Neuronal stem cell (in vitro differentiated cells): ENCODE results near the gene NRXN3.

Source experiments
- DNase-seq: peaks from one replicate; pipeline ENCODE4 v3.0.0-alpha.2; 2013; ENCODE audit warnings: low spot score
- H2AFZ ChIP-seq: one replicate; pipeline ENCODE4 v1.6.1; 2013; ENCODE audit warnings: mild to moderate bottlenecking, low read length, inconsistent platforms
- H2AK5ac ChIP-seq: 2 replicates; pipeline ENCODE4 v1.6.1; 2013; ENCODE audit warnings: low read depth, mild to moderate bottlenecking, inconsistent platforms, low read length, moderate library complexity, mixed read lengths
- H2BK120ac ChIP-seq: 2 replicates; pipeline ENCODE4 v1.6.1; 2013; ENCODE audit warnings: low read depth, mild to moderate bottlenecking, inconsistent platforms, low read length, moderate library complexity, mixed read lengths
- H2BK12ac ChIP-seq: one replicate; pipeline ENCODE4 v1.6.1; 2013; ENCODE audit warnings: low read length, inconsistent platforms
- H2BK15ac ChIP-seq: 2 replicates; pipeline ENCODE4 v1.6.1; 2013; ENCODE audit warnings: mild to moderate bottlenecking, low read length, inconsistent platforms, mixed read lengths
- H2BK5ac ChIP-seq: one replicate; pipeline ENCODE4 v1.6.1; 2013; ENCODE audit warnings: inconsistent platforms, mild to moderate bottlenecking, low read length, moderate library complexity
- H3K14ac ChIP-seq: one replicate; pipeline ENCODE4 v1.6.1; 2013; ENCODE audit warnings: low read length, inconsistent platforms
- H3K18ac ChIP-seq: 2 replicates; pipeline ENCODE4 v1.6.1; 2013; ENCODE audit warnings: low read length, inconsistent platforms
- H3K23ac ChIP-seq: 2 replicates; pipeline ENCODE4 v1.6.1; 2013; ENCODE audit warnings: low read depth, mild to moderate bottlenecking, mixed read lengths, low read length, inconsistent platforms; ENCODE audit not compliant: poor library complexity
- H3K27ac ChIP-seq: replicated peaks from 3 replicates; pipeline ENCODE4 v1.5.1; 2013; ENCODE audit warnings: low read length, inconsistent platforms
- H3K27me3 ChIP-seq, 3 experiments: 2 replicates each; pipeline ENCODE4 v1.6.1; 2013; ENCODE audit warnings: low read length in 3 of 3, mild to moderate bottlenecking in 2 of 3, inconsistent platforms in 1 of 3, low read depth in 1 of 3, mixed read lengths in 1 of 3, moderate library complexity in 1 of 3; ENCODE audit not compliant: control insufficient read depth in 3 of 3, insufficient read depth in 3 of 3
- H3K36me3 ChIP-seq, 2 donors: replicated peaks in 1 of 2; 2 replicates each; pipeline ENCODE4 v1.6.1; 2013; ENCODE audit warnings: low read length in 2 of 2; ENCODE audit not compliant: control insufficient read depth in 2 of 2, insufficient read depth in 2 of 2
- H3K4ac ChIP-seq: 2 replicates; pipeline ENCODE4 v1.6.1; 2013; ENCODE audit warnings: inconsistent platforms, mild to moderate bottlenecking, low read length, moderate library complexity
- H3K4me1 ChIP-seq, 2 donors: 1 replicate in 1 of 2; 2 replicates in 1 of 2; pipeline ENCODE4 v1.6.1; 2013; ENCODE audit warnings: low read length in 2 of 2, low read depth in 1 of 2; ENCODE audit not compliant: control insufficient read depth in 2 of 2, insufficient read depth in 1 of 2
- H3K4me2 ChIP-seq: one replicate; pipeline ENCODE4 v1.6.1; 2013; ENCODE audit warnings: mild to moderate bottlenecking, low read length, inconsistent platforms; ENCODE audit not compliant: insufficient read depth, poor library complexity, severe bottlenecking
- H3K4me3 ChIP-seq, 2 donors: 2 replicates each; pipeline ENCODE4 v1.5.1; 2013; ENCODE audit warnings: low read length in 2 of 2, mild to moderate bottlenecking in 2 of 2, inconsistent platforms in 1 of 2, moderate library complexity in 1 of 2
- H3K79me1 ChIP-seq: one replicate; pipeline ENCODE4 v1.6.1; 2013; ENCODE audit warnings: low read depth, mild to moderate bottlenecking, inconsistent platforms, low read length, moderate library complexity
- H3K9ac ChIP-seq: one replicate; pipeline ENCODE4 v1.6.1; 2013; ENCODE audit warnings: mild to moderate bottlenecking, low read depth, low read length, inconsistent platforms; ENCODE audit not compliant: poor library complexity
- H3K9me3 ChIP-seq, 2 donors: replicated peaks in 1 of 2; 2 replicates each; pipeline versions ENCODE3 to v1.6.1; 2013; ENCODE audit warnings: low read length in 2 of 2, mild to moderate bottlenecking in 2 of 2, inconsistent platforms in 1 of 2, low read depth in 1 of 2, mixed read lengths in 1 of 2, moderate library complexity in 1 of 2; ENCODE audit not compliant: control insufficient read depth in 2 of 2, insufficient read depth in 1 of 2
- H4K8ac ChIP-seq: one replicate; pipeline ENCODE4 v1.6.1; 2013; ENCODE audit warnings: low read depth, mild to moderate bottlenecking, inconsistent platforms, low read length, moderate library complexity
- H4K91ac ChIP-seq: one replicate; pipeline ENCODE4 v1.6.1; 2013; ENCODE audit warnings: low read length, low read depth, mild to moderate bottlenecking, inconsistent platforms; ENCODE audit not compliant: poor library complexity
- WGBS, 2 donors: extraction: QIAGEN DNeasy Blood & Tissue Kit; methylation state at CpG; one replicate each; pipeline ENCODE4 v1.1.7; 2013; ENCODE audit warnings: missing lambda C conversion rate in 2 of 2, mixed read lengths in 1 of 2; ENCODE audit not compliant: insufficient read length in 2 of 2, insufficient replicate concordance in 1 of 2; ENCODE audit errors: extremely low coverage in 2 of 2; 5-methylcytosine and 5-hydroxymethylcytosine counted together

The NRXN3 gene

DNA sequence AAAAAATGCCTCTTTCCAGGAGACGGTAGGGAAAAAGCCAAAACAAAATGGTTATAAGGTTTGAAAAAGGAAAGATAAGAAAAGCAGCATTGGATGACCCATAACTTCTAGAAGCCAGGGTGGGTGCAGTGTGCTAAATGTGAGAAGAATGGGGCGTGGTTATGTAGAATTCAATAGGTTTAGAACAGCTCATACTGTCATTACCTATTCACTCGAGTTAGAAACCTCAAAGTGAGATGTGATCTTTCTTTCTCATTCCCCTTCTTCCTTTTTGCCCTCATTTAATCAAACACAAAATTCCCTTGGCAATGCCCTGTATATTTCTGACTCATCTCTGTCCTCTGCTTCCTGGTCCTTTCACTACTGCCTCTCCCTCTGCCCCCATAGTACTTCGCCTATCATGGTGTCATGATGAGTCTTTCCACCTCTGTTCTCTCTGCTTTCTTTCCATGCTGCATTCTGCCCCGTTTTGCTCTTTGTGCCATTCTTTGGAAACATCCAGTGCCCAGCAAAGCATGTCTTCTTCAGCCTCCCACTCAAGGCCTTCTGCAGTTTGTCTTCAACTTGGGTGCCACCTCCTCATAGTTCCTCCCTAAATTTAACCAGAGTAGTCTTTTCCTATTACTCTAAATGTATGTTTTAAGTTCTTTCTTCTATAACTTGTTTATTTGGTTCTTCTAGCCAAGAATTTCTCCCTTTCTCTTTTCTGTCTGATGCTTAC is 496.3 kb downstream of the NRXN3 start:
- H3K4me2 ChIP-seq: no peak overlapping the region
- no peak overlapping the region for H3K27ac ChIP-seq
- no peaks in the 10 kb centered on the region for H3K9me3 ChIP-seq
- H4K8ac ChIP-seq: no peak overlapping the region
- no peak overlapping the region for H2AFZ ChIP-seq
- H2BK12ac ChIP-seq: no peak overlapping the region
- no peaks in the 10 kb centered on the region for H3K27me3 ChIP-seq
- no peak overlapping the region for H3K23ac ChIP-seq
- no peaks in the 10 kb centered on the region for H3K4me1 ChIP-seq
- H2BK5ac ChIP-seq: no peak overlapping the region
- no peaks in the 10 kb centered on the region for H3K36me3 ChIP-seq
- no CpG with 5 or more reads among the region's 5 CpGs for WGBS, 2 donors
- H2BK15ac ChIP-seq: no peak overlapping the region
- no peak overlapping the region for H3K9ac ChIP-seq
- no peak overlapping the region for H3K4ac ChIP-seq
- no peak overlapping the region for H4K91ac ChIP-seq
- no peaks in the 10 kb centered on the region for H3K79me1 ChIP-seq
- H3K18ac ChIP-seq: no peak overlapping the region
- H3K4me3 ChIP-seq: no peak overlapping the region
- no peak for DNase-seq
- H2AK5ac ChIP-seq: no peak overlapping the region
- H3K14ac ChIP-seq: no peak overlapping the region
- no peak overlapping the region for H2BK120ac ChIP-seq

DNA sequence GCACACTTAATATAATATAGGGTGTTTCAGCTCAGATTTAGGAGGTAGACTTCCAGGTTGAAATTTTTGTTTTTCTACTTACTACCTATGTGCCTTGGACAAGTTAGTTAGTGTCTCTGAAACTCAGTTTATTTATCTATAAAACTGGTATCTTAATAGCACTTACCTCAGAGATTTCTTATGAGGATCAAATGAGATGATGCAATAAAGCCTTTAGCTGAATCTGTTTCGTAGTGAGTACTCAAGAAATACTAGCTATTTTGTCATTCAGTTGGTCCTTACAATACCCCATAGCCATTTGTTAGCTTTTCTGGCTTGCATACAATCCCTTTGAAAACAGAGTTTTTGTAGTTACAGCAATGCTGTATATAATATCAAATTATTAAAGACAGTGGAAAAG is 497.0 kb downstream of the NRXN3 start:
- Histone ChIP-seq H2BK5ac (no peak overlapping the region), H3K79me1 (no peaks in the 10 kb centered on the region), H2AFZ (no peak overlapping the region), H3K27ac (no peak overlapping the region), H3K9me3 (no peaks in the 10 kb centered on the region), H3K4me2 (no peak overlapping the region), H3K9ac (no peak overlapping the region), H3K4me3 (no peak overlapping the region), H3K18ac (no peak overlapping the region), H3K4ac (no peak overlapping the region), H2AK5ac (no peak overlapping the region), H3K36me3 (no peaks in the 10 kb centered on the region), H3K27me3 (no peaks in the 10 kb centered on the region), H4K8ac (no peak overlapping the region), H3K4me1 (no peaks in the 10 kb centered on the region), H2BK120ac (no peak overlapping the region), H3K23ac (no peak overlapping the region), H3K14ac (no peak overlapping the region), H4K91ac (no peak overlapping the region), H2BK15ac (no peak overlapping the region), H2BK12ac (no peak overlapping the region)
- no CpG with 5 or more reads among the region's 1 CpG for WGBS, 2 donors
- DNase-seq: no peak

- no peak overlapping the region for H3K4me3 ChIP-seq
- no peaks in the 10 kb centered on the region for H3K27me3 ChIP-seq
- H3K4me1 ChIP-seq: no peaks in the 10 kb centered on the region
- WGBS, 2 donors: no CpG with 5 or more reads among the region's 3 CpGs
- no peaks in the 10 kb centered on the region for H3K9me3 ChIP-seq
- no peak overlapping the region for H3K9ac ChIP-seq
- no peak overlapping the region for H4K91ac ChIP-seq
- peak overlapping the region; percentile 67 for H3K18ac ChIP-seq
- DNase-seq: no peak
- no peak overlapping the region for H3K4ac ChIP-seq
- H3K27ac ChIP-seq: no peak overlapping the region
- no peak overlapping the region for H4K8ac ChIP-seq
- H3K23ac ChIP-seq: no peak overlapping the region
- H2BK15ac ChIP-seq: no peak overlapping the region
- H3K4me2 ChIP-seq: no peak overlapping the region
- H3K14ac ChIP-seq: no peak overlapping the region
- H2AK5ac ChIP-seq: no peak overlapping the region
- H3K79me1 ChIP-seq: no peaks in the 10 kb centered on the region
- H3K36me3 ChIP-seq: no peaks in the 10 kb centered on the region
- H2BK120ac ChIP-seq: no peak overlapping the region
- no peak overlapping the region for H2AFZ ChIP-seq
- H2BK5ac ChIP-seq: no peak overlapping the region
- no peak overlapping the region for H2BK12ac ChIP-seq
Observed at GRCh38 chr14:78673845-78674244, 503.7 kb downstream of the NRXN3 start.

DNA sequence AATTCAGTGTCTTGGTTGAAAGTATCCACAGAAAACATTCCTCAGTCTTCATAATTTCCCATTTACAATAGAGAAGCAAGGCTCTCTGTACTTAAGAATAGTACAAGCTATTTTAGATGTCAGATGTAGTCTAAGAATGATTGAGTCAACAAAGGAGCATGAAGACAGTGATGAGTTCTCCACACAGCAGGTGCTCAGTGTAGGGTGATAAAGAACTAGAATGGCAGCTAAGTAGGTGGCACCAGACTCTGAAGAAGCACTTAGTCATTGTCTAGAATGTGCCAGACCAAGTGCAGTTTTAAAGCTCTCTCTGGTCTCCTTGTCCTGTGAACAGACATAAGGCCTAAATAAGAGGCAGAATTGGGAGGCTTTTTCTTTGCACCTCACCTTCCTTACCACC is 504.6 kb downstream of the NRXN3 start:
- H2AK5ac ChIP-seq: no peak overlapping the region
- no peak for DNase-seq

More for the DNA sequence above, 504.6 kb downstream of the NRXN3 start:
- Histone ChIP-seq H3K9ac (no peak overlapping the region), H4K91ac (no peak overlapping the region), H3K14ac (no peak overlapping the region), H2BK12ac (no peak overlapping the region), H3K4me1 (no peaks in the 10 kb centered on the region), H3K9me3 (no peaks in the 10 kb centered on the region), H3K23ac (no peak overlapping the region), H3K4me2 (no peak overlapping the region), H3K27me3 (no peaks in the 10 kb centered on the region), H2BK15ac (no peak overlapping the region), H4K8ac (no peak overlapping the region), H3K79me1 (no peaks in the 10 kb centered on the region), H2BK5ac (no peak overlapping the region), H3K36me3 (no peaks in the 10 kb centered on the region), H3K18ac (no peak overlapping the region), H3K4ac (no peak overlapping the region), H3K4me3 (no peak overlapping the region), H2AFZ (no peak overlapping the region), H3K27ac (no peak overlapping the region), H2BK120ac (no peak overlapping the region)
